ENCODE measurements around the gene SPEG. TPM values are rescaled to one million over a fixed set of nuclear protein-coding genes. Genes with fewer than 3 reads are reported as not detected.

Gene SPEG
- total RNA-seq, 1 donor from 2014 or later = 145 TPM

- Histone ChIP-seq H3K4me3 (no peak overlapping the region), H3K27me3 (ENCODE audit: low read depth) (peaks cover 22% of the 10 kb centered on the region), H3K9me3 (replicated peaks) (no peaks in the 10 kb centered on the region), H3K36me3 (peaks cover 54% of the 10 kb centered on the region), H3K27ac (replicated peaks) (no peak overlapping the region), H3K4me1 (peaks cover 38% of the 10 kb centered on the region)
- intact Hi-C loops (cut with micrococcal nuclease) = no loop called here
- DNase-seq = no peak
- no peak for TF ChIP-seq CTCF (IDR thresholded peaks at IDR 0.05; ENCODE audit: borderline replicate concordance)
These were observed 71.6 kb downstream of the SPEG start for GRCh38 chr2:219506153-219506801.

- no peak for TF ChIP-seq CTCF (IDR thresholded peaks at IDR 0.05; ENCODE audit: borderline replicate concordance)
- H3K9me3 ChIP-seq (replicated peaks) = no peaks in the 10 kb centered on the region
- no peak overlapping the region for H3K27ac ChIP-seq (replicated peaks)
- intact Hi-C loops (cut with micrococcal nuclease) = no loop called here
- peaks cover 38% of the 10 kb centered on the region for H3K4me1 ChIP-seq
- peaks cover 47% of the 10 kb centered on the region for H3K36me3 ChIP-seq
- peaks cover 28% of the 10 kb centered on the region for H3K27me3 ChIP-seq (ENCODE audit: low read depth)
- DNase-seq = no peak
- no peak overlapping the region for H3K4me3 ChIP-seq
These were observed 72.3 kb downstream of the SPEG start for GRCh38 chr2:219506802-219507526.

GRCh38 chr2:219507581-219508443 is 73.2 kb downstream of the SPEG start:
- H3K4me3 ChIP-seq = no peak overlapping the region
- intact Hi-C loops (cut with micrococcal nuclease) = no loop called here
- DNase-seq = no peak
- H3K27me3 ChIP-seq (ENCODE audit: low read depth) = peaks cover 37% of the 10 kb centered on the region
- peaks cover 38% of the 10 kb centered on the region for H3K4me1 ChIP-seq
- no peaks in the 10 kb centered on the region for H3K9me3 ChIP-seq (replicated peaks)
- TF ChIP-seq CTCF (IDR thresholded peaks at IDR 0.05; ENCODE audit: borderline replicate concordance) = no peak
- H3K36me3 ChIP-seq = peaks cover 39% of the 10 kb centered on the region
- no peak overlapping the region for H3K27ac ChIP-seq (replicated peaks)

DNA sequence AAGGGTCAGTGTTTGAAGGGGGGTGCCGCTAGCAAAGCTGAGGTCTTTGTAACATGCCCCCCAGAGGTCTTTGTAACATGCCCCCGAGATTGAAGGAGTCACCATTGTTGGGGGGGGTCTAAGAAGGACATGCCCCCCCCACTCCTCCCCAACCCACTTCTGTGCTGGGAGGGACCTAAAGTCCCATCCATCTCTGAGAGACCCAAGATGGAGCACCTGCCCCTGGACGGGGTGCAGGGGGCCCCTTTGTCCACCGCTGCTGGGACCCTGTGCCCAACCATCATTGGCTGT is 73.7 kb downstream of the SPEG start:
- Histone ChIP-seq H3K4me3 (no peak overlapping the region), H3K27me3 (ENCODE audit: low read depth) (peaks cover 42% of the 10 kb centered on the region), H3K9me3 (replicated peaks) (no peaks in the 10 kb centered on the region), H3K4me1 (peaks cover 38% of the 10 kb centered on the region), H3K36me3 (peaks cover 34% of the 10 kb centered on the region), H3K27ac (replicated peaks) (no peak overlapping the region)
- TF ChIP-seq CTCF (IDR thresholded peaks at IDR 0.05; ENCODE audit: borderline replicate concordance) = no peak
- DNase-seq = no peak
- intact Hi-C loops (cut with micrococcal nuclease) = no loop called here

- Histone ChIP-seq H3K9me3 (replicated peaks) (no peaks in the 10 kb centered on the region), H3K27me3 (ENCODE audit: low read depth) (peaks cover 50% of the 10 kb centered on the region), H3K4me3 (peak overlapping the region; percentile 55), H3K36me3 (peaks cover 26% of the 10 kb centered on the region), H3K4me1 (peaks cover 44% of the 10 kb centered on the region), H3K27ac (replicated peaks) (no peak overlapping the region)
- intact Hi-C loops (cut with micrococcal nuclease) = no loop called here
- no peak for TF ChIP-seq CTCF (IDR thresholded peaks at IDR 0.05; ENCODE audit: borderline replicate concordance)
- no peak for DNase-seq
These were observed 74.5 kb downstream of the SPEG start for GRCh38 chr2:219508971-219509779.
